SU-DHL-6 (cell line): ENCODE results near the gene GULP1.

Experiments used
- H2AFZ ChIP-seq: fragments of 200-600 bp; sonication (generic); 2 replicates; pipeline ENCODE4 v1.6.1; 2014; ENCODE audit warnings: low read depth, mild to moderate bottlenecking, moderate library complexity, mixed read lengths, antibody characterized with exemption, low read length; ENCODE audit not compliant: severe bottlenecking
- H3F3A ChIP-seq: fragments of 200-600 bp; shearing (Covaris generic); 2 replicates; pipeline ENCODE4 v1.6.0; 2016; ENCODE audit warnings: antibody characterized with exemption, mild to moderate bottlenecking; ENCODE audit not compliant: insufficient read depth
- H3K27ac ChIP-seq: fragments of 200-600 bp; sonication (generic); 2 replicates; pipeline ENCODE4 v1.5.1; 2016; ENCODE audit warnings: low read depth, mild to moderate bottlenecking, low read length, moderate library complexity, mixed read lengths
- H3K27me3 ChIP-seq: fragments of 200-600 bp; sonication (generic), shearing (Covaris generic); 2 replicates; pipeline ENCODE4 v1.6.0; 2014; ENCODE audit warnings: mild to moderate bottlenecking, low read length
- H3K36me3 ChIP-seq: fragments of 200-600 bp; sonication (generic); 2 replicates; pipeline ENCODE4 v1.6.1; 2014; ENCODE audit warnings: mild to moderate bottlenecking, low read length, mixed read lengths
- H3K4me2 ChIP-seq: fragments of 300-600, 200-600 bp; shearing (Covaris generic), sonication (generic); 2 replicates; pipeline ENCODE4 v1.6.0; 2014; ENCODE audit warnings: low read length, low read depth, mild to moderate bottlenecking; ENCODE audit not compliant: poor library complexity, severe bottlenecking
- H3K4me3 ChIP-seq: fragments of 200-600 bp; sonication (generic); 2 replicates; pipeline ENCODE4 v1.5.1; 2014; ENCODE audit warnings: antibody characterized with exemption, low read length, mild to moderate bottlenecking, mixed read lengths; ENCODE audit not compliant: insufficient read depth, poor library complexity, severe bottlenecking
- H3K79me2 ChIP-seq: fragments of 200-600 bp; sonication (generic); 2 replicates; pipeline ENCODE4 v1.6.1; 2014; ENCODE audit warnings: mild to moderate bottlenecking, low read length, moderate library complexity; ENCODE audit not compliant: insufficient read depth
- H3K9ac ChIP-seq: fragments of 200-600 bp; sonication (generic); 2 replicates; pipeline ENCODE4 v1.7.0; 2014; ENCODE audit warnings: mild to moderate bottlenecking, low read length
- H3K9me2 ChIP-seq: fragments of 200-600 bp; sonication (generic); replicated peaks from 2 replicates; pipeline ENCODE4 v1.6.1; 2014; ENCODE audit warnings: low read length; ENCODE audit not compliant: insufficient read depth
- H3K9me3 ChIP-seq: fragments of 200-600 bp; sonication (generic); 2 replicates; pipeline ENCODE4 v1.6.1; 2014; ENCODE audit warnings: low read length, mixed read lengths; ENCODE audit not compliant: insufficient read depth
- H4K20me1 ChIP-seq: fragments of 200-600 bp; sonication (generic); 2 replicates; pipeline ENCODE4 v1.6.1; 2014; ENCODE audit warnings: low read depth, mild to moderate bottlenecking, antibody characterized with exemption, low read length, moderate library complexity, mixed read lengths
- EZH2phosphoT487 ChIP-seq: fragments of 200-600 bp; sonication (generic), shearing (Covaris generic); conservative IDR thresholded peaks from 2 replicates; pipeline ENCODE4 v1.6.1; 2018; ENCODE audit warnings: mild to moderate bottlenecking, antibody characterized with exemption, low read length, moderate library complexity, mixed read lengths
- TF ChIP-seq, protein P1 (sequence below): fragments of 200-600 bp; sonication (generic); IDR thresholded peaks from one replicate; pipeline ENCODE4 v1.5.1; 2017; ENCODE audit warnings: antibody characterized with exemption, mild to moderate bottlenecking, low read length, moderate library complexity; ENCODE audit not compliant: insufficient read depth, poor library complexity, severe bottlenecking

Gene GULP1

DNA sequence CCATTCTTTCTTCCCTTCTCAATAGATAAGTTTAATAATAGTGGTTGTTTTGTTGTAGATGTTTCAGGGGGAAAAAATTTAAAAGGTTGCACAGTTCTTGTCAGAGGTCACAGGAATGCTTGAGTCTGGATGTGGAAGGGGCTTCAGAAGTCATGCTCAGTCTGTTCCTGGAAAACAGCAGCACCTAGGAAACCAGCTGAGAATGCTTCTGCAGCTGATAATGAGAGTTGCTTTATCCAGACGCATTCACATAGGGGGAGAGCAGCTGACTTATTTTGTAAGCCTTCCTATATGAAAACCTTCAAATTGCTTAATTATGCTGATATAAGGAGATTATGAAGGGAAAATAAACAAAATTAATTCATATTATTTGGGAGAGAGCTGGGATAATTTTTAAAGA lies 235.5 kb downstream of the GULP1 start:
- Histone ChIP-seq H3K27me3 (no peaks in the 10 kb centered on the region), H3F3A (no peaks in the 10 kb centered on the region), H4K20me1 (no peaks in the 10 kb centered on the region), H3K9me3 (no peaks in the 10 kb centered on the region), H3K79me2 (no peaks in the 10 kb centered on the region), H3K4me2 (no peak overlapping the region), H3K27ac (no peak overlapping the region), H2AFZ (no peak overlapping the region), H3K36me3 (no peaks in the 10 kb centered on the region), H3K9ac (no peak overlapping the region), H3K4me3 (no peak overlapping the region), H3K9me2 (no peaks in the 10 kb centered on the region)
- TF ChIP-seq, protein P1, sequence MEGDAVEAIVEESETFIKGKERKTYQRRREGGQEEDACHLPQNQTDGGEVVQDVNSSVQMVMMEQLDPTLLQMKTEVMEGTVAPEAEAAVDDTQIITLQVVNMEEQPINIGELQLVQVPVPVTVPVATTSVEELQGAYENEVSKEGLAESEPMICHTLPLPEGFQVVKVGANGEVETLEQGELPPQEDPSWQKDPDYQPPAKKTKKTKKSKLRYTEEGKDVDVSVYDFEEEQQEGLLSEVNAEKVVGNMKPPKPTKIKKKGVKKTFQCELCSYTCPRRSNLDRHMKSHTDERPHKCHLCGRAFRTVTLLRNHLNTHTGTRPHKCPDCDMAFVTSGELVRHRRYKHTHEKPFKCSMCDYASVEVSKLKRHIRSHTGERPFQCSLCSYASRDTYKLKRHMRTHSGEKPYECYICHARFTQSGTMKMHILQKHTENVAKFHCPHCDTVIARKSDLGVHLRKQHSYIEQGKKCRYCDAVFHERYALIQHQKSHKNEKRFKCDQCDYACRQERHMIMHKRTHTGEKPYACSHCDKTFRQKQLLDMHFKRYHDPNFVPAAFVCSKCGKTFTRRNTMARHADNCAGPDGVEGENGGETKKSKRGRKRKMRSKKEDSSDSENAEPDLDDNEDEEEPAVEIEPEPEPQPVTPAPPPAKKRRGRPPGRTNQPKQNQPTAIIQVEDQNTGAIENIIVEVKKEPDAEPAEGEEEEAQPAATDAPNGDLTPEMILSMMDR, result no peak
- no peak for TF ChIP-seq EZH2phosphoT487

DNA sequence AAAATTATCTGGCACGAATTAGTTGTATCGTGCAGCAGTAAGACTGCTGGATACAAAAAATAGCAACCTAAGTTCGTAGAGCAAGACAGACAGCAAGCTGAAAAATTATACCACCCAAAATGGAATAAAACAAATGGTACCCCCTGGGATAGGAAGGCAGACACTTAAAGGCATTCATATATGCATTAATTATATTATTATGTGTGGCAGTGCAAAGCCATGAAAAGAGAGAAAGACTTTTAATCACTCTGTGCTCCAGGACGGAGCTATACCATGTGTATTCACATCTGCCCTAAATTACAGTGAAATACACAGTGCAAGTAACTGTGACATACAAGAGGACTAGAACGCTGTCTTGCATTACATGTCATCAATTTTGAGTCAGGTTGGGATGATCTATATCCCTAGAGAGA lies 235.9 kb downstream of the GULP1 start:
- Histone ChIP-seq H3K36me3 (no peaks in the 10 kb centered on the region), H3K27me3 (no peaks in the 10 kb centered on the region), H3K9ac (no peak overlapping the region), H3K4me2 (no peak overlapping the region), H3K27ac (no peak overlapping the region), H4K20me1 (no peaks in the 10 kb centered on the region), H3K79me2 (no peaks in the 10 kb centered on the region), H3F3A (no peaks in the 10 kb centered on the region), H2AFZ (no peak overlapping the region), H3K9me3 (no peaks in the 10 kb centered on the region), H3K9me2 (no peaks in the 10 kb centered on the region), H3K4me3 (no peak overlapping the region)
- TF ChIP-seq, protein P1, result no peak
- TF ChIP-seq EZH2phosphoT487, result no peak

DNA sequence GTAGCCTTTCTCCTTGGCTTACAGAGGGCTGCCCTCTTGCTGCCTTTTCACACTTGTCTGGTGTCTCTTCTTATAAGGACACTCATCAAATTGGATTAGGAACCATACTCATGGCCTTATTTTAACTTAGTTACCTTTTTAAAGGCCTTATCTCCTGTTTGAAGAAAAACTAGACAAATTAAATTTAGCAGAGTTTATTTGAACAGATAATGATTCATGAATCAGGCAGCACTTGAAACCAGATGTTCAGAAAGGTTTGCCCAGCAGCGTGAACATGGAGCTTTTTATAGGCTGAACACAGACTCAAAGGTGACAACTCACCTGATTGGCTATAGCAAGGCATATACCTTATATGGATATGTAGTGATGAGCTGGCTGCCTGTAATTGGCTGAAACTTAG lies 238.0 kb downstream of the GULP1 start:
- Histone ChIP-seq H3K9me3 (no peaks in the 10 kb centered on the region), H3K36me3 (no peaks in the 10 kb centered on the region), H3K9me2 (no peaks in the 10 kb centered on the region), H3F3A (no peaks in the 10 kb centered on the region), H3K27me3 (no peaks in the 10 kb centered on the region), H3K9ac (no peak overlapping the region), H3K4me3 (no peak overlapping the region), H3K79me2 (no peaks in the 10 kb centered on the region), H4K20me1 (no peaks in the 10 kb centered on the region), H2AFZ (no peak overlapping the region), H3K27ac (no peak overlapping the region), H3K4me2 (no peak overlapping the region)
- TF ChIP-seq, protein P1, result no peak
- no peak for TF ChIP-seq EZH2phosphoT487

DNA sequence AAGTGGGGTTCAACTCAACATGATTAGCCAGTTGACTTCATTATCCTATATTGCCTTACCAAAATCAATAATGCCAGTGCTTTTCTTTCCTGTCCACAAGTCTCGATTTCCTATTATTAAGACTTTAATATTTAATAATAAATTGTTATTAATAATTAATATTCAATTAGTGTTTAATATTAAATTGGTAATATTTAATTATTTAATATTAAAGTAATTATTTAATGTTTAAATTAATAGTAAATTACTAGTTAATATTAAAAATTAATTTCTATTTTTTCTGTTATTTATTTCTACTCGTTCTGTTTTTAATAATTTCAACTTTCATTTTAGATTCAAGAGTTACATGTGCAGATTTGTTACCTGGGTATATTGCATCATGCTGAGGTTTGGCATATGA lies 243.2 kb downstream of the GULP1 start:
- H3K27me3 ChIP-seq, result no peaks in the 10 kb centered on the region
- H3K27ac ChIP-seq, result no peak overlapping the region
- TF ChIP-seq EZH2phosphoT487, result no peak
- TF ChIP-seq, protein P1, result no peak
- no peaks in the 10 kb centered on the region for H3K9me3 ChIP-seq
- H4K20me1 ChIP-seq, result no peaks in the 10 kb centered on the region
- no peaks in the 10 kb centered on the region for H3K79me2 ChIP-seq
- H2AFZ ChIP-seq, result no peak overlapping the region
- H3K36me3 ChIP-seq, result no peaks in the 10 kb centered on the region
- no peaks in the 10 kb centered on the region for H3F3A ChIP-seq
- H3K4me2 ChIP-seq, result no peak overlapping the region
- no peaks in the 10 kb centered on the region for H3K9me2 ChIP-seq
- no peak overlapping the region for H3K9ac ChIP-seq
- no peak overlapping the region for H3K4me3 ChIP-seq
